SK-N-SH treated with all-trans-retinoic acid at 6 μM for 48 hours (cell line): ENCODE results near the gene SBNO1.
"Not testable (repeated sequence)": the region's sequence is repeated elsewhere in the genome, so short reads cannot be mapped to it uniquely, and the experiment has no call there.

ENCODE experiments used
- ARNTL ChIP-seq: fragments of 450-650 bp; formaldehyde crosslinking; IDR thresholded peaks from 2 replicates; pipeline ENCODE4 v1.5.0; 2020; ENCODE audit warnings: low read depth, mild to moderate bottlenecking, moderate library complexity, borderline replicate concordance
- CSDC2 ChIP-seq: fragments of 250-450 bp; sonication (Bioruptor Pico); IDR thresholded peaks from 2 replicates; pipeline ENCODE4 v1.5.0; 2020; ENCODE audit warnings: mild to moderate bottlenecking, moderate library complexity
- RARB ChIP-seq: fragments of 250-450 bp; sonication (Bioruptor Pico); IDR thresholded peaks from 2 replicates; pipeline ENCODE4 v1.8.0; 2021; ENCODE audit warnings: mild to moderate bottlenecking, moderate library complexity
- ZFP3 ChIP-seq: fragments of 250-450 bp; sonication (Bioruptor Pico); IDR thresholded peaks from 2 replicates; pipeline ENCODE4 v1.5.0; 2020; ENCODE audit warnings: mild to moderate bottlenecking, moderate library complexity

GRCh38 chr12:123407934-123408333 is 43.3 kb upstream of the SBNO1 start:
- TF ChIP-seq ARNTL (CRISPR knock-in tag); CSDC2; ZFP3; RARB (CRISPR knock-in tag): not testable (repeated sequence)
